Keratinocyte (primary cell): ENCODE measurements around the gene CAMSAP1. TPM values are rescaled to one million over a fixed set of nuclear protein-coding genes. Genes with fewer than 3 reads are reported as not detected.

Source experiments
- DNase-seq: peaks from one replicate; pipeline ENCODE4 v3.0.0-alpha.2; 2011; ENCODE audit warnings: low read depth, missing footprints, low spot score
- FAIRE-seq: peaks from 2 replicates; lab custom pipeline; 2011; peaks lifted over from hg19 to GRCh38; lab: Jason Lieb, UNC
- H2AFZ ChIP-seq: 2 replicates; pipeline ENCODE4 v1.6.0; 2012; ENCODE audit warnings: low read length, control low read depth, inconsistent platforms; ENCODE audit not compliant: control insufficient read depth
- H3K27ac ChIP-seq: 2 replicates; pipeline ENCODE4 v1.5.1; 2011; ENCODE audit warnings: low read length; ENCODE audit not compliant: control insufficient read depth, insufficient read depth
- H3K27me3 ChIP-seq: 3 replicates; pipeline ENCODE4 v1.6.0; 2011; ENCODE audit warnings: low read length; ENCODE audit not compliant: control insufficient read depth, insufficient read depth; ENCODE audit errors: extremely low read depth
- H3K36me3 ChIP-seq, 2 experiments: 2 replicates in 1 of 2; 3 replicates in 1 of 2; pipeline ENCODE4 v1.5.1; 2011; ENCODE audit warnings: low read length in 2 of 2, mild to moderate bottlenecking in 1 of 2; ENCODE audit not compliant: control insufficient read depth in 2 of 2, insufficient read depth in 2 of 2; ENCODE audit errors: extremely low read depth in 1 of 2
- H3K4me1 ChIP-seq: 3 replicates; pipeline ENCODE4 v1.5.1; 2011; ENCODE audit warnings: low read length; ENCODE audit not compliant: control insufficient read depth, insufficient read depth; ENCODE audit errors: extremely low read depth
- H3K4me2 ChIP-seq: 3 replicates; pipeline ENCODE4 v1.6.0; 2011; ENCODE audit warnings: low read depth, low read length; ENCODE audit not compliant: control insufficient read depth, insufficient read depth; ENCODE audit errors: extremely low read depth
- H3K4me3 ChIP-seq, 3 experiments: fragments of 200-600 bp in 1 of 3; sonication (generic) in 1 of 3; 2 replicates in 2 of 3; 3 replicates in 1 of 3; pipeline ENCODE4 v1.5.1; 2011 to 2016; ENCODE audit warnings: low read length in 3 of 3, mild to moderate bottlenecking in 3 of 3, control low read depth in 2 of 3, inconsistent platforms in 1 of 3, low read depth in 1 of 3, mixed read lengths in 1 of 3, mixed run types in 1 of 3, moderate library complexity in 1 of 3; ENCODE audit not compliant: control insufficient read depth in 2 of 3, insufficient read depth in 2 of 3; ENCODE audit errors: extremely low read depth in 1 of 3
- H3K79me2 ChIP-seq: 2 replicates; pipeline ENCODE4 v1.6.0; 2012; ENCODE audit warnings: low read length; ENCODE audit not compliant: control insufficient read depth, insufficient read depth
- H3K9ac ChIP-seq: 3 replicates; pipeline ENCODE4 v1.6.0; 2011; ENCODE audit warnings: low read length; ENCODE audit not compliant: control insufficient read depth, insufficient read depth; ENCODE audit errors: extremely low read depth
- H3K9me1 ChIP-seq: 3 replicates; pipeline ENCODE4 v1.6.0; 2011; ENCODE audit warnings: low read length; ENCODE audit not compliant: control insufficient read depth, insufficient read depth; ENCODE audit errors: extremely low read depth
- H3K9me3 ChIP-seq: 2 replicates; pipeline ENCODE4 v1.5.1; 2012; ENCODE audit warnings: low read depth, low read length; ENCODE audit not compliant: control insufficient read depth
- H4K20me1 ChIP-seq: 3 replicates; pipeline ENCODE4 v1.6.0; 2011; ENCODE audit warnings: low read length; ENCODE audit not compliant: control insufficient read depth, insufficient read depth; ENCODE audit errors: extremely low read depth
- CTCF ChIP-seq, 3 experiments: IDR thresholded peaks in 1 of 3; conservative IDR thresholded peaks in 1 of 3; optimal IDR thresholded peaks in 1 of 3; 2 replicates in 2 of 3; 3 replicates in 1 of 3; pipeline versions ENCODE3 to v1.5.1; 2011; ENCODE audit warnings: low read length in 3 of 3, mild to moderate bottlenecking in 3 of 3, moderate library complexity in 2 of 3, control low read depth in 1 of 3, inconsistent platforms in 1 of 3; ENCODE audit not compliant: insufficient read depth in 2 of 3; ENCODE audit errors: extremely low read depth in 1 of 3
- EZH2 ChIP-seq: IDR thresholded peaks from one replicate; pipeline ENCODE4 v1.6.1; 2012; ENCODE audit warnings: inconsistent platforms, mild to moderate bottlenecking, low read length, moderate library complexity
- dilution Hi-C: fragments of 300-500 bp; cut with MboI; formaldehyde crosslinking; loops from one replicate; pipeline ENCODE4 v1.7.0; 2020; ENCODE audit warnings: low sequenced_read_pairs; ENCODE audit not compliant: extremely low pct_ligation_motif_present
- polyA plus RNA-seq, 5 experiments: library from polyadenylated mRNA; depleted of rRNA in 3 of 5; stranded (reverse) in 3 of 5; stranded (forward) in 1 of 5; unstranded in 1 of 5; fragments of >200 nt; gene quantifications; 1 replicate in 1 of 5; 2 replicates in 3 of 5; 3 replicates in 1 of 5; pipeline versions ENCODE4 v1.2.1 to v1.2.3, GENCODE V29; 2011 to 2012; ENCODE audit warnings: missing spikeins in 2 of 5, low read depth in 1 of 5, low replicate concordance in 1 of 5

The CAMSAP1 gene
- polyA plus RNA-seq, 1 donor (not counting 4 experiments of a cell fraction or from before 2014, with no cell fraction given) = 8.3 TPM

- Histone ChIP-seq H3K27me3 (no peaks in the 10 kb centered on the region), H3K4me3 (no peak overlapping the region), H3K4me1 (no peaks in the 10 kb centered on the region), H3K4me2 (no peak overlapping the region), H3K27ac (no peak overlapping the region), H4K20me1 (no peaks in the 10 kb centered on the region), H3K79me2 (no peaks in the 10 kb centered on the region), H3K36me3 (no peaks in the 10 kb centered on the region), H3K9me1 (no peaks in the 10 kb centered on the region), H3K9ac (no peak overlapping the region), H3K9me3 (no peaks in the 10 kb centered on the region), H2AFZ (no peak overlapping the region)
- dilution Hi-C loops = no loop called here
- TF ChIP-seq CTCF (optimal IDR thresholded peaks at IDR 0.05 in 1 of 3, IDR thresholded peaks at IDR 0.05 in 1 of 3, conservative IDR thresholded peaks at IDR 0.05 in 1 of 3; ENCODE audit: extremely low read depth in 1 of 3, insufficient read depth in 2 of 3, low read length in 3 of 3) = no peak
- TF ChIP-seq EZH2 = no peak
- no peak for DNase-seq
- no peak for FAIRE-seq
These were observed 124.4 kb downstream of the CAMSAP1 start for GRCh38 chr9:135782946-135783345.

- H3K4me1 ChIP-seq = no peaks in the 10 kb centered on the region
- H3K9me3 ChIP-seq = no peaks in the 10 kb centered on the region
- TF ChIP-seq CTCF (optimal IDR thresholded peaks at IDR 0.05 in 1 of 3, IDR thresholded peaks at IDR 0.05 in 1 of 3, conservative IDR thresholded peaks at IDR 0.05 in 1 of 3; ENCODE audit: extremely low read depth in 1 of 3, insufficient read depth in 2 of 3, low read length in 3 of 3) (no peak), EZH2 (no peak)
- H3K27ac ChIP-seq = no peak overlapping the region
- H3K9ac ChIP-seq = no peak overlapping the region
- no peak overlapping the region for H3K4me3 ChIP-seq
- no peaks in the 10 kb centered on the region for H3K79me2 ChIP-seq
- no peaks in the 10 kb centered on the region for H3K36me3 ChIP-seq
- no peak overlapping the region for H3K4me2 ChIP-seq
- H3K9me1 ChIP-seq = no peaks in the 10 kb centered on the region
- FAIRE-seq (no peak), DNase-seq (no peak)
- H2AFZ ChIP-seq = no peak overlapping the region
- H3K27me3 ChIP-seq = no peaks in the 10 kb centered on the region
- dilution Hi-C loops = no loop called here
- H4K20me1 ChIP-seq = no peaks in the 10 kb centered on the region
These were observed 126.7 kb downstream of the CAMSAP1 start for GRCh38 chr9:135780626-135781025.
